HG02981 (cell line): Measurements from ENCODE around the gene FASTKD1.
"Not testable (repeated sequence)": the region's sequence is repeated elsewhere in the genome, so short reads cannot be mapped to it uniquely, and the experiment has no call there.

Experiments
- ATAC-seq: cut with Tn5 transposase; IDR thresholded peaks from one replicate; pipeline ENCODE4 v1.9.1; 2021; ENCODE audit warnings: mild to moderate bottlenecking, moderate library complexity; ENCODE audit not compliant: unreplicated experiment

Gene FASTKD1

GRCh38 chr2:169572189-169572588 is 1.5 kb downstream of the FASTKD1 start:
- ATAC-seq: no peak

GRCh38 chr2:169571571-169571970 is 2.1 kb downstream of the FASTKD1 start:
- ATAC-seq: no peak

GRCh38 chr2:169570752-169571151 is 2.9 kb downstream of the FASTKD1 start:
- not testable (repeated sequence) for ATAC-seq

DNA sequence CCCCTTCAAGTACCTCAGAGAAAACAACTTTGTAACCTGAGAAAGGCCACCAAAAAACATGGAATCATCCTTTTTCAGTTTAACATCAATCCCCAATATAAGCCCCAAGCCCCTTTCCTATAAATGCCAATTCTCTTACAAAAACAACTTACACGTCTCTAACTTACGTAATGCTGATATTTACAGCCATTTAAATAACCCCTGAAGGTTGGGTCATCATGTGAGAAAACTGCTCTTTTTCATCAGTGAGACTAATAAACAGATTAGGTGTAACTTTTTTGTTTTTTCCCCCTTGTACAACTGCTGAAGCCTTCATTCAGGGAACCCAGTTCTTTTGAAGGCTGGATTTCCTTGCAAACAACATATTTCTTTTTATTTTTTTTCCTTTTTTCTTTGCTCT is 3.7 kb downstream of the FASTKD1 start:
- no peak for ATAC-seq

DNA sequence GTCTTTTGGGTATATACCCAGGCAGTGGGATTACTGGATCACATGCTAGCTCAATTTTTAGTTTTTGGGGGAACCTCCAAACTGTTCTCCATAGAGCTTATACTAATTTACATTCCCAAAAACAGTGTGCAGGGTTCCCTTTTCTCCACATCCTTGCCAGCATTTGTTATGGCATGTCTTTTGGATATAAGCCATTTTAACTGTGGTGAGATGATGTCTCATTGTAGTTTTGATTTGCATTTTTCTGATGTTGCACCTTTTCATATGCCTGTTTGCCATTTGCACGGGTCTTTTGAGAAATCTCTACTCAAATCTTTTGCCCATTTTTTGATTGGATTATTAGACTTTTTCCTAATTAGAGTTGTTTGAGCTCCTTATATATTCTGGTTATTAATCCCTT is 8.0 kb downstream of the FASTKD1 start:
- no peak for ATAC-seq

DNA sequence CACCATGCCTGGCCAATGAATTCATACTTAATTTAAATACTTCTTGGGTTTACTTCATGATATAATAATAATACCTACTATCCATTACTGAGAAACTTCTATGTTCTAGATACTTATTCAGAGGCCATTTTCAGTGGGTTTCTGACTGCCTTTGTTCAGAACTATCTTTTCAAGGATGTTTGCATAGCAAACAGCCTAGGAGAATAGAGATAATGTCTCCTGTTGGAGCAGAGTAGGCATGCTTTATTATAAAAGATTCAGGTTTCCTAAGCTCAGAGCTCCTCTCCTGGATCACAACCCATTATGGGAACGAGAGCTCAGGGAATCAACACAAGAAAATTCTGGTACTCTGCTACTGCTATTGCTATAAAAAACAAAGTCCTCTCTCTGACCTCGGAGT is 11.1 kb downstream of the FASTKD1 start:
- ATAC-seq: no peak

DNA sequence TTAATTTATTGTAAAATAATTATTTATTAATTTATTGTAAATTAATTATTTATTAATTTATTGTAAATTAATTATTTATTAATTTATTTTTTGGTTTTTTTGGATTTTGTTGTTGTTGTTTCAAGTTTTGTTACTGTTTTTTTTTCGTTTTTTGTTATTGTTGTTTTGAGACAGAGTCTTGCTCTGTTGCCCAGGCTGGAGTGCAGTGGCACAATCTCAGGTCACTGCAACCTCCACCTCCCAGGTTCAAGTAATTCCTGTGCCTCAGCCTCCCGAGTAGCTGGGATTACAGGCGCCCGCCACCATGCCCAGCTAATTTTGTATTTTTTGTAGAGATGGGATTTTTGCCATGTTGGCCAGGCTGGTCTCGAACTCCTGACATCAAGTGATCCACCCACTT is 11.6 kb downstream of the FASTKD1 start:
- ATAC-seq: not testable (repeated sequence)

DNA sequence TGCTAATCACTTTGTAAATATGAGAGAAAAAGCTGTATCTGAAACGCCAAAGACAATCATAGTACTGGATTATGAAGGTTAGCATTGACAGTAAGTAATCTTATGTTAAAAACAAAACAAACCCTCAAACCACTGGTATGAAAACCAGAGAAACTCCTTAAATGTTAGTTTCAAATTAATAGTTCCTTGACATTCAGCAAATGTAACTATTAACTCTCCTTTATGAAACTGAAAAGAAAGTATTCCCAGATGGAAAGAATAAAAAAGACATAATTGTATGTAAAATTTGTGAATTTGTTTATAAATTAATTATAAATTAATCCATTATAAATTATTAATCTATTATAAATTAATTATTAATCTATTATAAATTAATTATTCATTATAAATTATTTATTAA is 12.3 kb downstream of the FASTKD1 start:
- ATAC-seq: no peak

DNA sequence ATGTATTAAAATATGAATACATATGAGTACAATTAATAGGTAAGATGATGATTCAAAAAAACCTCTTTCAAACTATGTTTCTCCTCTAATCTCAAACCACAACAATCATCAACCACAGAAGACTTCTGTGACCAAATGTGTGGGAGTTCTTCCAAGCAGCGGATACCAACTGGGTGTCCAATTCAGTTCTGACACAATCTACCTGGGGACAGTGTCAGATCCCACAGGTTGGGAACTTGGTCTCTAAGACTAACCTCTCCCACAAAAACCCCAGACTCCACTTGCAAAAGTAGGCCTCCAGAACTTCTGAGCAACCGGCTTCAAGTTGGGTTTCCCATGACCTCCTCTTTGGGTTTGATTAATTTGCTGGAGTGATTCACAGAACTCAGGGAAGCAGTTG is 26.9 kb downstream of the FASTKD1 start:
- ATAC-seq: no peak

DNA sequence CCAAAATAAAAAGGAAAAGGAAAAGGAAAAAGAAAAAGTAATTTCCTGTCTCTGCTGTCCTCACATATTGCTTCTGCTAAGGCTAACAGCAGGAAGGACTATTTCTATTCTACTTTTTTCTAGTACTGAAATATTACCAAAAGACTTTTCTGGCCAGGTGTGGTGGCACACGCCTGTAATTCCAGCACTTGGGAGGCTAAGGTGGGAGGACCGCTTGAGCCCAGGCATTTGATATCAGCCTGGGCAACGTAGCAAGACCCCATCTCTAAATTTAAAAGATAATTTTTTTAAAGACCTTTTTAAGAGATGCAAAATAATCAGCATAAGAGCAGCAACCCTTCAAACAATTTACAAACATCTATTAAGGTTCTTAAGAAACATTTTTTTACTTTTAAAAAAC is 31.2 kb downstream of the FASTKD1 start:
- ATAC-seq: no peak

DNA sequence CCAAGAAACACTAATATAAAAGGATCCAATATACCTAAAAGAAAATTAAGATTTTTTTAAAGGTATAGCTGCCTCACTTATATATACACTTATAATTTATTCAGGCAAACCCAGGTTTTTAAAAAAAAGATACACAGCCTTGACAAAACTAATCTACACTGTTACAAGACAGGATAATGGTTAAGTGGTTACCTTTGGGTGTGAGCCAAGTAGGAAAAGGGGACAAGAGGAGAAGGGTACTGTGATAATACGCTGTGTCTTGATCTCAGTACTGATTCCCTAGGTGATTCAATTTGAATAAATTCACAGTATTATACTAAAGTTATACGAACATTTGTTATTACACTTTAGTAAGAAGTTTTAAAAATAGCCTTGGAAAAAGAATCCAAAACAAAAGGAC is 33.5 kb downstream of the FASTKD1 start:
- no peak for ATAC-seq

DNA sequence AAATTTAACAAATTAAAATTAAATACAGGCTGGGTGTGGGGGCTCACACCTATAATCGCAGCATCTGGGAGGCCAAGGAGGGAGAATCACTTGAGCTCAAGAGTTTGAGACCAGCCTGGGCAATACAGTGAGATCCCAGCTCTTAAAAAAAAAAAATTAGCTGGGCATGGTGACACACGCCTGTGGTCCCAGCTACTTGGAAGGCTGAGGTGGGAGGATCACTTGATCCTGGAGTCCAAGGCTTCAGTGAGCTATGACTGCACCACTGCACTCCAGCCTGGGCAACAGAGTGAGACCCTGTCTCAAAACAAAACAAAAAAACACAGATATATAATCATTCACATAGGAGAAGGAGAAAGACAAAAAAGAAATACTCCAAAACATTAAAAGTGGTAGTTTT is 34.2 kb downstream of the FASTKD1 start:
- not testable (repeated sequence) for ATAC-seq

DNA sequence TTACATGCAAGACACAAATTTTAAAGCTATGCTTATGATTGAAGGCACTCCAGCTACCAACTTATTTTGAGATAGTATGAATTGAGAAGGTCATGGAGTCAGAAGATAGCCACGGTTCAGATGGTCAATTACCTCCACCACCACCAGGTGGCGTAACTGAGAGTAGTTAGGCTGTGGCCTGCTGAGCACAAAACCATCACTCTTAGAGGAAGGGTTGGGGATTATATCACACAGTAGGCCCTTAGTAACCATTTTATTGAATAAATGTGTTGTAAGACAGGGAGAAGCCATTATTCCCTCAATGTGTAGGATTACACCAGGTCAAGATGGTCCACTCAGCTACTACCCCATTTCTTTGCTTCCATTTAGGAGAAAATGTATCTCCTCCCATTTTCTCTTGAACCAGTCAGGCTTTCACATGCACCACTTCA is 45.4 kb downstream of the FASTKD1 start:
- peak; percentile 91 for ATAC-seq

DNA sequence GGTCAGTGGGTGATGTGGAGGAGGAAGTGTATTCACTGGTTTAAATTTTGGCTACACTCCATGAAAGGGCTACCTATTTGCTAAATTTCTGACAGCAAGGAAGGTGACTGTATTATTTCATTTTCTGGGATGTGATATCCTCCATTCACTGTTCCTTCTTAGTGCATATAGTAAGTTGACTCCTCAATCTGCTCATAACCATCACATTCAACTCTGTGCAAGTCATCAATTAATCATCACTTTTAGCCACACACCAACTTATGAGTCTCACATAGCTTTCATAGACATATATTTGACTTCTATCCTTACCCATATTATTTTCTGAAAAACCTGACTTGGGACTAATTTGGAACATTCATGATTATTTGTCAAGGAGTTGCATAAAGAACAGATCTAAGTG is 47.2 kb downstream of the FASTKD1 start:
- ATAC-seq: no peak

DNA sequence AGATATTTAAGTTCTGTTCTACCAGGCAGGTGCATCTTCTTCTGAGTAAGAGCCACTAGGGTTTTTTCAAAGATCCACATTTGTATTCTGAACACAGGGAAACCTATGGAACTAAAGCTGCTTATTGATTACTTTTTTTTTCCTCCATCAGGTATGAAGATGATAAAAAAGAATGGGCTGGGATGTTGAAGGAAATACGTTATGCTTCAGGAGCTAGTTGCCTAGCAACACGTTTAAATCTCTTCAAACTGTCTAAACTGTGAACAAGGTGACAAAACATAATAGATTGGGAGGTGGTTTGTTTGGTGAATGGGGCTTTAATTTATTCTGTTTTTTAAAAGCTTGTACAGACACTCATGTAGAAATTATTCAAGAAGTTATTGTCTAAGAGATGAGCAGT is 48.2 kb downstream of the FASTKD1 start:
- ATAC-seq: no peak

DNA sequence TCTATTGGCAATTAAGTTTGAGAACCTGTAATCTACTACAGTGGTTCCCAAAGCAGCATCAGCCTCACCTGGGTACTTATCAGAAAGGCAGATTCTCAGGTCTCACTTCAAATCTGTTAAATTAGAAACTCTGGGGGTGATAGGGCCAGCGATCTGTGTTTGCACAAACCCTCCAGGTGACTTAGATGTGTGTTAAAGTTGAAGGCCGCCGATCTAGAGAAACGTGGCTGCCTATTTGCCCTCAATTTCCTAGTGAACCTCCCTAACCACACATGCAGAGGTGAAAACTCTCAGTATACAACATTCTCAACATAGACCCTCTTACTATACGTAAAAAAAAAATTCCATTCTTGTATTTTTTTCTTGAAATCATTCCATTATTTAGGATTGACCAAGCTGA is 50.0 kb downstream of the FASTKD1 start:
- ATAC-seq: no peak

DNA sequence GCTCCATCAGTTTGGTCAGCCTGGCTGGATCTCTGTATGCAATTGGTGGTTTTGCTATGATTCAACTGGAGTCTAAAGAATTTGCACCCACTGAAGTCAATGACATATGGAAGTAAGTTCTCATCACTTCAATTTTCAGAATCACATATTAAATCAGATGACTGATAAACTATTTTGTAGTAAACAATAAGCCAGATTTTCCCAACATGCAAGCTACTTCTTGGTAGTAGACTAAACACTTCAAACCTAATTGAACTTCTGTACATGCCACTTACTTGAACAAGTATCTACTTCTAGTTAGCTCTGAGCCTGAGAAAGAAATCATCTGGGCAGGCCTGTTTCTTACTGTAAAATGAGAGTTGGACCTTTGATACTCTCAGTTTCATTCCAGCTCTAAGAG is 52.8 kb downstream of the FASTKD1 start:
- no peak for ATAC-seq

- ATAC-seq: not testable (repeated sequence)
Observed at GRCh38 chr2:169516488-169516995, 57.1 kb downstream of the FASTKD1 start.

DNA sequence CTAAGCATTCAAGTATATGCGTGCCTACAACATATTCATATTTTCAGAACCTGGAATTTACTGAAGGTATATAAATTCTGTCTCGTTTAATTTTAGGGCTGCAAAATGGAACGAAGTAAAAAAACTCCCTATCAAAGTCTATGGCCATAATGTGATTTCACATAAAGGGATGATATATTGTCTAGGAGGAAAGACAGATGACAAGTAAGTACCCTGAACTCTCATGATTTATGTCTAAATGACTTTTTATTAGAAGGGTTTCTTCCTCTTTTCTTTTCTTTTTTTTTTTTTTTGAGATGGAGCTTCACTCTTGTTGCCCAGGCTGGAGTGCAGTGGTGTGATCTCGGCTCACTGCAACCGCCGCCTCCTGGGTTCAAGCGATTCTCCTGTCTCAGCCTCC is 58.9 kb downstream of the FASTKD1 start:
- ATAC-seq: not testable (repeated sequence)

DNA sequence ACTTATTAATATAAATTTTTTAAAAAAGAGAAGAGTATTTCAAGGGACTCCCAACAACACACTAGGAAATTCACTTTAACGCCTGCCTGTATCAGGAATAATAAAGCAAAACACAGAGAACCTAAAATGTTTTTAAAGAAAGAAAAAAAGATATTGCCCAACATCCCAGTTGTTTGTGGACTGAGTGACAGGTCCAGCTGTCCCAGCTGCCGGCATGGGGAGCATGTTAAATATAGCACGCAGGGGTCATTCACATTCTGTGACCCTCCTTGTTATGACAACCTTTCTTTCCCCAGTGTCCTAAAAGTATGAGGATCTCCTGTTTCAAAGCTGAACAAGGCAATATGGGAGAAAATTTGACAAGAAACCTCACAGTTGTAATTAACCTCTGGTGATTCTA is 59.7 kb downstream of the FASTKD1 start:
- ATAC-seq: no peak

DNA sequence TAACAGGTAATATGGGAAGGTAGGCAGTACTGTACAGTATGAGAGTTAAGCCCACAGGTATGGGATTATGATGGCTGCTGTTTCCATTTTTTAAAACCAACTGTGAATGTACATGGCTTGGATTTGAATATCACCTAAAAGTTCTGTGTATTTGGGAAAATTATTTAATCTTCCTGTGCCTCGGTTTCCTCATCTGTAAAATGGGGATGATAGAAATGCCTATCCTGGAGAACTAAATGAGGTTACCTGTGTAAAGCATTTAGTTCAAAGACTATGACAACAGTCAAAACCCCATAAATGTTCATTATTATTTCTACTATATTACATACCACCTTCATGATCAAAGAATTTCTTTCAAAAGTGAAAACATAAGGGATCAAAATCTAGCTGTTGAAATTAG is 60.6 kb downstream of the FASTKD1 start:
- no peak for ATAC-seq

DNA sequence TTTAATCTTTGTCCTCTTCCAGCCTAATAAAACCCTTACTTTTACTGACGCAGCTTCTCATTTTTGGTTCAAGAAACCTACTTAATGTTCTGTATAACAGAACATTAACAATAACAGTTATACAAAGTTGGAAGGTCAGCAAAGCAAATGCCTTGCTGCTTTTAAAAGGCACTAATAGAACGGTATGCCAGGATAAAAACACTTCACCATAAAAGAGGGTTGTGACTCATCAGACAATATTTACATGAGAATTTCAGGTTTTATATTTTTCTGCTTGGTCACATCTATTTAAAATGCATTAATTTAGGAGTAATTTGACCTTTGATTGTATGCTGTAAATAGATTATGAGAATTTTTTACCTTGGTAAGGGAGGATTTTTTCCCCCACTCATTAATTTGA is 61.1 kb downstream of the FASTKD1 start:
- no peak for ATAC-seq

DNA sequence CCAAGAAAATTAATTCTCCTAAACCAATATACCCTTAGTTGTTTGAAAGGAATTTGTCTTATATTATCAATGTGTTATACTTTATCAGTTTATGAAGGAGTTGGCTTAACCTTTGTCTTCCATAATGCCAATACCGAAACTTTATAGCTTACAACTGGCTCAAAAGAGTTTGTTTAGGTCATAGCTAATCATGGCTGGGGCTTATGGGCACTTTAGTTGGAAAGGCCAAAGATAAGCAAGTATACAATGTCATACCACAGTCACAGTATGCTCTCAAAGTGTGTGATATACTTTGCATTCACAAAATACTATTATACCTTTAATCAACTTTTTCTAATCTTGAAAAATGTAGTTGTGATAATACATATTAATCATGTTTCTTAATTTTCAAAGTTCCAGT is 61.8 kb downstream of the FASTKD1 start:
- no peak for ATAC-seq

DNA sequence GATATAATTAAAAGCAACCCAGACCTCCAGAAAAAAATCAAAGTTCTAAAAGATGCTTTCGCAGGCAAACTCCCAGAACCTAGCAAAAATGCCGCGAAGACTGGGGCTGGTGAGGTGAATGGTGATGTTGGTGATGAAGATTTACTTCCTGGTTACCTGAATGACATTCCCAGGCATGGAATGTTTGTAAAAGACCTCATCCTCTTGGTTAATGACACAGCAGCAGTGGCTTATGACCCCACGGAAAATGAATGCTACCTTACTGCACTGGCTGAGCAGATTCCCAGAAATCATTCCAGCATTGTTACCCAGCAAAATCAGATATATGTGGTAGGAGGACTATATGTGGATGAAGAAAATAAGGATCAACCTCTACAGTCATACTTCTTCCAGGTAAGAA is 63.2 kb downstream of the FASTKD1 start:
- no peak for ATAC-seq
